IPS-NIHi7 (cell line): ENCODE data around the gene HK2.
"Not testable (repeated sequence)": the region's sequence is repeated elsewhere in the genome, so short reads cannot be mapped to it uniquely, and the experiment has no call there.

Experiments
- DNase-seq: peaks from one replicate; pipeline ENCODE4 v3.0.0; 2012; ENCODE audit warnings: mixed read lengths; ENCODE audit errors: extremely low spot score

HK2 gene

DNA sequence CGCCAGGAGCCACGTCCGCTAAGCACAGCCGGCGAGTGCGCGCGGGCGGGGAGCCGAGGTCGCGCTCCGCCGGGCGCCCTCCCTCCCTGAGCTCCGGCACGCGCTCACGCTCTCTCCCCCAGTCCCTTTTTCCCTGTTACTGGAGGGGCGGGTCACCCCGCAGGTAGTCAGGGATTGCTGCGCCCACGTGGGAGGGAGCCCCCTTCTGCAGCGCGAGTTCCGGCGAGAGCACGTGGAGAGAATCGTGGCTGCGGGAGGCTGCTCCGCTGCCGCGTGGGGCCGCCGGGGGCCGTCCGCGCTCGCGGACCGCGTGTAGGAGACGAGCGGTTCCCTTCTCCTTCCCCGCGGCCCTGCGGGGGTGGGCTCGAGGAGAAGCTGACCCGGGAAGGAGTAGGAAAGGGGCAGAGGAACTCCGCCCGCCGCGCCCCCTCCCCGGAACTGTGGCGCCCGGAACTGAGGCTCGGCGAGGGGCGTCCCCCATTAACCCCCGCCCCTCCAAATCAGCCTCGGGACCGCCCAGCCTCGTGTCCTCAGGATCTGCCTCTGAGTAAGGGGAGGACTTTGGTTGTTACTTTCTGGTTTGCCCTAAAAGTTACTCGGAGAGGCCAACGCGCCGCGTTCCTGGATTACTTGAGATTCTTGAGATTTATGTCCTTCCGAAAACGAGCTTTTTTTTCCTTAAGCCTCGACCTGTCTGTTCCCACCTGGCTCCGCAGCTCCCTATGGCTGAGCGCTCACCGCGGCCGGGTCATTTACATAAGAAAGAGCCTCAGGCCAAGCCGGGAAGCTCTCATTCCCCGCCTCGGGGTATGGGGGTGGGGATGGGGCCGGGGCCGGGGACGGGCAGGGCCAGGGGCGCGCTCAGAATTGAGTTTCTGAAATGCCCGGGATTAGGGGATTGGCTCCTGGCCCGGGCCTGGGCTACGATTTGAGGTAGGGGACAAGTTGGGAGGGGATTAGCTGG lies 1.1 kb downstream of the HK2 start:
- peak; percentile 85 for DNase-seq

GRCh38 chr2:74835831-74836674 lies 2.1 kb downstream of the HK2 start:
- DNase-seq = peak; percentile 62

- DNase-seq = peak; percentile 54
Observed at GRCh38 chr2:74836675-74837401, 2.9 kb downstream of the HK2 start.

DNA sequence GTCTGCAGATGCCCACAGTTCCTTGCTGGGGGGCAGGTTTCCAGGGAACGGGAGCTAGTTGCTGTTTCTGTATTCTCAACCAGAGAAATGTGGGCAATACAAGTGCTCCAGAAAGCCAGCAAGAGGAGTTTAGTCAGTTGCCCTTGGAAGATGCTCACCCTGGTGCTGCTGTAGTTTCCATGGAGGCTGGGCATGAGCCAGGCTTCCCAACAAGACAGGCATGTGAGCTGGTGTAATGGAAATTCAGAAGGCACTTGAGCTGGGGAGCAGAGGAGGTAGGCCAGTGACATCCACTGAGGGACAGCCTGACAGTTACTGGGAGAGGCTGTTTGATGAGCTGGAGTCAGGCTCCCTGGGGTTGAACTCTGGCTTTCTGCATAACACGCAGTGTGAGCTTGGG lies 7.7 kb downstream of the HK2 start:
- DNase-seq = no peak

DNA sequence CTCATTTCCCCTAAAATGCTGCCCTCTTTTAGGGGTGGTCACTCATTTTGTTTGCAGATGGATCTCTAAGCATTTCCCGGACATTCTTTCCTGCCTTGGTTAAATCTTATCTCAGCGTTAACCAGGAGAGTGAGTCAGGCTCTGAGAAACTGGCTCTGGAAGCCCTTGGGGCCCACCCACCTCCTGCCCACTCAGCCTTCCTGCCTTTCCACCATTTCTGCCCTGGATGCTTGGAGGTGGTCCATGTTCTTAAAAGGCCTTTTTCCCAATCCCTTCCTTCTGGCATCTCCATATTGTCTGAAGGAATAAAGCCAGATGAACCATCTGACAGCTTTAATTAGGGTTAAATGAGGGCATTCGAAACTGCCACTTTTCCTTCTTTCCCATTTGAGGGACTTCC lies 9.5 kb downstream of the HK2 start:
- no peak for DNase-seq

- DNase-seq = no peak
Observed at GRCh38 chr2:74843899-74844298, 10.0 kb downstream of the HK2 start.

DNA sequence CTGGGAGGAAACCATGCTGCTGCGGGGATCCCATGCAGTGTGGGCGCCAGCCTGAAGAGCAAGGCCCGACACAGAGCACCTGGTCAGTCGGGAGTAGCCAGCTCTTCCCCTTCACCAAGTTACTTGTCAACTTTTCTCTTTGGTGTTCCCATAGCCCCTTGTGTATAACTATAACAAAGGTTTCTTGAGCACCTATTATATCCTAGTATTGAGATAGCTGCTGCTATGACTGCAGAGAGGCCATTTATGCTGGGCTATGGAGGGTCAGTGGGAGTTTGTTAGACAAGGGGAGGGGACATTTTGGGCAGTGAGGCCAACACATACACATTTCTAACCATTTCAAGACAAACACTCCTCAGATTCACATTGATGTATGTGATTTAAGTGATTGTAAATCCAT lies 10.8 kb downstream of the HK2 start:
- DNase-seq = no peak

GRCh38 chr2:74845217-74845751 lies 11.4 kb downstream of the HK2 start:
- DNase-seq = no peak

- DNase-seq = no peak
Observed at GRCh38 chr2:74845991-74846390, 12.1 kb downstream of the HK2 start.

- no peak for DNase-seq
Observed at GRCh38 chr2:74846481-74846880, 12.6 kb downstream of the HK2 start.

GRCh38 chr2:74847070-74847858 lies 13.3 kb downstream of the HK2 start:
- DNase-seq = no peak

DNA sequence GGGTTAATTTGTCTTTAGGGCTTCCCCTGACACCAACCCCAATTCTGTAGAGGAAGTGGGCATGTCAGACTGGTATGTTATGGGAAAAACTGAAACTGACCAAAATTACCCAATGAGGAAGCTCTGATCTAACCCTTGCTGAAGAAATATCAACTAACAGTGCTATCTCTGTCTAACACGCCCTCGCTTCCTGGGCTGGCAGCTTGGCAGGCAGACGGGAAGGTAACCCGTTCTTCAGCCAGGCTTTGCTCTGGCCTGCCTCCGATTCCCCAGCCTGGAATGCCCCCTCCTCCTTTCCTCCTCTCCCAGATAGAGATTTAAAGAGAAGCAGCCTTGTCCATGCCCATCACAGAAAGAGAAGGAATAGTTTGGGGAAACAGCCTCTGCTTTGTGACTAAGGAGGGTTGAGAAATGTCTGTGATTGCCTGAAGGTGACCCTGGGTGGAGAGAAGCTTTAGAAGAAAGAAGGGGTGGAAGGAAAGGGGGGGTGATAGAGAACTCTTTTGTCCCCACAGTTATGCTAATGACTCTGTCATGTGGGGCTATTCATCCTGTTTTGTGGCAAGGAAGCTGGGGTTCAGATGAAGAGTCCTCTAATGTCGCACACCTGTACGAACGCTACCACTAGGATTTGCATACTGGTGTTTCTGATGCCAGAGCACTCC lies 15.4 kb downstream of the HK2 start:
- no peak for DNase-seq

DNA sequence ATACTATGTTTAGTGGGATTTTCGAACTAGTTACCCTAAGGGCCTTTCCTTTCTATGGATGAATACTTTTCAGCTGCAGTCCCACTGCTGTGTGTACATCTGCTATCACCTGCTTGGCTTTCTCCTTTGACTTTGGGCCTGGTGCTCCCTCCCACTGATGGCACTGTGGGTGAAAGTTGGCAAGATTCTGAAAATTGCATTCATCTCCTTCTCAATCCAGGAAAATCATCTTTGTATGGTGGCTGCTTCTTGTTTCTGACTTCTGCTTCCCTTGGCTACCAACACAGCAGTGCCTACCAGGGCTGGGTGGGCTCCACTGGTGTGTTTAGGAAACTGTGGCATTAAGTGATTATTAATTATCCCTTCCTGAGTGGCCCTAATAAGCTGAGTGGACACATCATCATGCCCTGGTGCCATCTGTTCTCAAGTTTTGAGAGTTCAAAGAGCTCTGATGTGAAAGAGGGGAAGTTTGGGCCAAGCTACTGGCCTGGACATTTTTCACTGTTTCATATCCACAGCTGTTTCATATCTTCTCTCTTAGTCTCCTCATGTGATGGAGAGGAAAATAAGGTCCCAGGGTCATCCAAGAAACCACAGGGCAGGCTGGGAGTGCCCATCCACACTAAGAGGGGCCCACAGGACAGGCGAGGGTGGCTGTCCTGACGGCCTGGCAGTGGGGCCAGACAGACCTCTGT lies 16.7 kb downstream of the HK2 start:
- DNase-seq = no peak

DNA sequence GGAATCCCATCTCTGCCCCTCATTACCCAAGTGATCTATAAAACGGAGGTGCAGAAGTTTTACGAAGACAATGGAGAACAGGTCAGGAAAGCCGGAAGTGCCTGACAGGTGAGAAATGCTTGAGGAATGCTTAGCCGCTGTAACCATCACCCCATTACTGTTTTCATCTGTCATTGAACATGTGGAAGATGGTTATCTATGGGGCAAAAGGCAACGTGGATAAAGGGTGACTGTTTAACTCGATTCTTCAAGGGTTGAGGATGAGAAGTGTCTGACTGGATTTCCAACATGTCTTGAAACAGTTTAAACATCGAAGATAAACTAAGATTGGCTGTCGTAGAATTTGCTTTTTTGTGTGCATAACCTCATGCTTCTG lies 17.3 kb downstream of the HK2 start:
- no peak for DNase-seq

- not testable (repeated sequence) for DNase-seq
Observed at GRCh38 chr2:74853360-74853759, 19.4 kb downstream of the HK2 start.

DNA sequence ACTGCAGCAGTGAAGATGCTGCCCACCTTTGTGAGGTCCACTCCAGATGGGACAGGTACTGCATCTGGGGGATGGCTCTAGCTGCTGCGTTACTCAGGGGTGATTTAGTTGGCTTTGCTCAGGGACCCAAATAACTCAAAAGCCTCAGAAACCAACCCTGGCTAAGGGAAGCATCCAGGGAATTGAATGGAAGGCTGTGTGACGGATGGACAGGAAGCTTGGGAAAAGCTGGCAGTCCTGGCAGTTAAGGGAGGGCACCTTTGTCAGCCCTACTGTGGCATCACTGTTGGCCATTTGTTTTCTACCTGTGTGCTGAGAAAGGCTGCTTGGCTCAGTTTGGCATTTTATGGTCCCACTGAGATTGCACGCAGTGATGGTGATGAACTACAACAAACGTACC lies 20.5 kb downstream of the HK2 start:
- DNase-seq = no peak

- not testable (repeated sequence) for DNase-seq
Observed at GRCh38 chr2:74855114-74855707, 21.3 kb downstream of the HK2 start.

DNA sequence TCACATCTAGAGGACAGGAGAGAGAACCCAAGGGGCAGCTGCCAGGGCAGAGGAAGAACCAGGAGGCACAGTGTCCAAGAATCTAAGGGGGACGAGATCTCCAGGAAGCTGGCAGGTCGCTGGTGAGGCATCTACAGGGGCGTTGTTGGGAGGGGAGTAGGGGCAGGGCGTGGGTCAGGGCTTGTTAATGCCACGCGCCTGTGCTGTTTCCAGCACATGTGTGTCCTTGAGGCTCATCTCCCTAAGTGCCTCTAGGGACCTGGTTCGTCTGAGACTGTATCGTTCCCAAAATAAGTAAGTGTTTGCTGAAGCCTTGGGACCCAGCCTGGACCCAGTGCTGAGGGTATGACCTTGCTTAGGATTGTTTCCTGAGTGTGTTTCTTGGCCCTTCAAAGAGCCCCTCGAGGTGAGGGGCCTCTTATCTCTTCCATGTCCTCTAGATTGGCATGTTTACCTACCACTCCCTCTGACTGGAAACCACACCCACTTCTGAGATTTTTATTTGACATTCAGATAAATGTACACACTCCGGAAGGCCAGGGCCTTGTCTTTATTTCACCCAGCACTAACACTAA lies 22.2 kb downstream of the HK2 start:
- DNase-seq = no peak

- DNase-seq = no peak
Observed at GRCh38 chr2:74856599-74856998, 22.7 kb downstream of the HK2 start.
